DMS153 (cell line): ENCODE results near the gene RALGAPB.
"Not testable (repeated sequence)": the region's sequence is repeated elsewhere in the genome, so short reads cannot be mapped to it uniquely, and the experiment has no call there.

Source experiments
- DNase-seq: peaks from one replicate; lab custom pipeline; 2025; lab: John Stamatoyannopoulos, UW

RALGAPB gene

DNA sequence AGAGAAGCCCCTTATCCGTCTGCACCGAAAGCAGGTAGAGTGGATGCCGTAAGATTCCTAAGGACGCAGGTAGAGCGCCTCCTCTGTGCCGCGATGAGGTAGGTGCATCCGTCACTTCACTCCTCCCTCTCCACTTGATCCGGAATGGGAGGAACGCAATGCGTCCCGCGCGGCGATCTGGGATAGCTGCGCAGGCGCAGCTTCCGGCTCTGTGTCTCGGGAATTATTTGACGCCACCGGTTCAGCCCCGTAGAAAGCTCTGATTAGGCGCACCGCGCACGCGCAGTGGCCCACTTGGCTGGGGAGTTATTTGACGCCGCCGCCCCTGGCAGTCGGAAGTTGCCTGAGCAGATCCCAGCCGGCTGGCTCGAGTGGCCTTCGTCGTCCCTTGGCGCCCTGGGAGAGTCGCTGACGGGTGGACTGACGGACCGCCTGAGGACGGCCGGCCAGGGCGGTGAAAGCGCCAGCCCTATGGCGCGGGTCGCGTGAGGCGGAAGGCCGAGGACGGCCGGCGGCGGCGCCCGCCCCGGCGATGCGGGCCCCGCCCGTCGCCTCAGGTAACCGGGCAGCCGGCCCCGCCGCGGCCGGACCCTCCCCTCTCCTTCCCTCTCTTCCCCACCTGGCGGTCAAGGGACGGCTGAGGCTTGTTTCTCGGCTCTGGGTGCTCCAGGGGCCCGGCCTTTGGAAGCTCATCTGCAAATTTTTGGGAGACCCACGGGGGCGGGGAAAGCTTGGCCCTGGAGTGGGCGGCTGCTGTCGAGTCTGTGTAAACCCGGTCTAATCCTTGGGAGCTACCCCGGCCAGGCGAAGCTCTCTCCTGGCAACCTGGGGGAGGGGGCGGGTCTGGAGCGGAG, at the start of gene RALGAPB:
TSS of gene RALGAPB (plus strand) at position 331 of the 854 bp plus-strand sequence. CDS start 15,590 bp downstream, outside the sequence.
- DNase-seq, result peak; percentile 99

DNA sequence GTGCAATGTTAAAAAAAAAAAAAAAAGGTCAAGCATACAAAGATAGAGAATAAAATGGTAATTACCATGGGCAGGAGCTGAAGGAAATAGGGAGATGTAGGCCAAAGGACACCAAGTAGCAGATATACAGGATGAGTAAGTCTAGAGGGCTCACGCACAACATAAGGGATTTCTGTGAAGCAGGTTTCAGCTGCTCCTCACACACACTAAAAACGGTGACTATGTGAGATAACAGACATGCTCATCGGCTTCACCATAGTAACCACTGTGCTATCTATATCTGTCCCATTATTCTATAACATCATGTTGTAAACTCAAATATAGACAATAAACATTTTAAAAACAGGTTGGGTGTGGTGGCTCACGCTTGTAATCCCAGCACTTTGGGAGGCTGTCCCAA, 49.1 kb upstream of the RALGAPB start:
- DNase-seq, result no peak

DNA sequence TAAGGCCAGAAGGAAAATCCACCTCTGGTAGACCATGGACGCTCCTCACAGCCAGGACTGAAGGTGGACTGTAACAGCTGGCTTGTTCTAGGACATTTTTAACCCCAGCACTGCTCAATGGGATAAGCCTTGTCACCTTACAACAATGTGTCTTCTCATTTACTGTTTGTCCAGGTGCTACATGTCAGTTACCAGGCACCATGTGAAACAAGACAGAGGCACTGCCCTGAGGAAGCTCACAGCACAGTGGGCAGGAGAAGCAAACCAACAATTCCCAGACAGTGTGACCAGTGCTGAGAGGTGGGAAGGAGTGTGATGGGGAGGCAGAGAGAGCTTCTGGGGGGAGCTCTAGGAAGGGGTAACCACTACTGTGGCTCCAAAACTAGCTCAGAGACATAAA, 48.2 kb upstream of the RALGAPB start:
- DNase-seq, result no peak

DNA sequence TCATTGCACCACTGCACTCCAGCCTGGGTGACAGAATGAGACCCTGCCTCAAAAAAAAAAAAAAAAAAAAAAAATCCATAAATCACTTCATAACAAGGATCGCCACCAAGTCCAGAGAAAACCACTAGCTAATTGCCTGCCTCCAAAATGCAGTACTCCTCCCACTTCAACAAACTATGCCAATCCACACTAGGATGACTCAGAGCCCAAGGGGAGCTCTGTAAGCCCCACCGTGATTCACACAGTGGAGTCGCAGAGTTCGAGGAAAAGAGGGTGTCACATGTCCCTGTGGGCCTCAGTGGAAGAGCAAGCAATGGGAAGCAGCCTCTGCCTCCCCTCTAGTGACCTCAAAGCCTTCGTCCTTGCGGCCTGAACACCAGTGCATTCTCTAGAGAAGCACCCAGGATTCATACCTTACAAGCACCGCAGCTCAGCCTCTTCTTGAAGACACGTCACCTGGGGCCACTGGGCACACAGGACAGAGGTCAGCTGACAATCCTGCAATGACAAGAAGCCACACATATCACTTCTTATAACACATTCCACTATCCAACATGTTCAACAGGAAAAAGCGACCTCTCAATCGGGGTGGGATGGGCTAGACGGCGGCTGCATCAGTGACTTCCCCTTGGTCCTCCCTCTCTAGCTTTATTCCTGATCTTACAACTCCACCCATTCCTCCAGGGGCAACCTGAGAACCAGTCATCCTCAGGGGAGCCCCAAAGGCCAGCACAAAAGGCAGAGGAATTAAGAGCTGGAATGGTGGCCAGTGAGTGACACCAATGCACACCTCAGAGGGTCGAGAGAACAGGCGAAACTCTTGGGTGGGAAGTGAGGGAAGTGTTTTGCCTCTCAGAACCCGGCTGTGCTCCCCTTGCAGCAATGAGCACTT, 46.4 kb upstream of the RALGAPB start:
- no peak for DNase-seq

DNA sequence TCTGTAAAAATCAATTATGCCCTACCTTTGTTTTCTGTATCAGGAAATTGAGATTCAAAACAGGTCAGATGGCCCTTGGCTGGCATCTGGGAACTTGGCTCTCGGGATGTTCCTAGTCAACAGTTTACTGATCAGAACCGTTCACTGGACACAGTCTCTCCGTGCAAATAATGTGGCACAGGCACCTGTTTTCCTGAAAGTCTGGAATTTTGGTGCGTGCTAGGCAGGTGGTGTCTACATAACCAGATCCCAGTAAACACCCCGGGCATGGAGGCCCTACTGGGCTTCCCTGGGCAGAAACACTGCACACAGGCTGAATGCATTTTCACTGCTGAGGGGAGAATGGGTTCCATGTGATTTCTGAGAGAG, 45.0 kb upstream of the RALGAPB start:
- DNase-seq, result no peak

DNA sequence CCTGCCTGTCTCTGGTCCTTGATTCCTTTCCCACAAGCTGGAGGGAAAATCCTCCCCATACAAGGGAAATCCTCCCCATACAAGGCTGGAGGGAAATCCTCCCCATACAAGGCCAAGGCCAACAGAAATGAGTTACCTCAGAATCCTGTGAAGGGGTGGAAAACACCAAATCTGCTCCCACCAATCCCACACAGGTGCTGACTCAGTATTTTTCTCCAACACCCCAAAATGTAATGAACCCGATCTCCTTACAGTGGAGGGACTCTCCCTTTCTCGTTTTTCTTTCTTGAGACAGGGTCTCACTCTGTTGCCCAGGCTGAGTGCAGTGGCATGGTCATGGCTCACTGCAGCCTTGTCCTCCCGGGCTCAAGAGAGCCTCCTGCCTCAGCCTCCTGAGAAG, 43.8 kb upstream of the RALGAPB start:
- no peak for DNase-seq

DNA sequence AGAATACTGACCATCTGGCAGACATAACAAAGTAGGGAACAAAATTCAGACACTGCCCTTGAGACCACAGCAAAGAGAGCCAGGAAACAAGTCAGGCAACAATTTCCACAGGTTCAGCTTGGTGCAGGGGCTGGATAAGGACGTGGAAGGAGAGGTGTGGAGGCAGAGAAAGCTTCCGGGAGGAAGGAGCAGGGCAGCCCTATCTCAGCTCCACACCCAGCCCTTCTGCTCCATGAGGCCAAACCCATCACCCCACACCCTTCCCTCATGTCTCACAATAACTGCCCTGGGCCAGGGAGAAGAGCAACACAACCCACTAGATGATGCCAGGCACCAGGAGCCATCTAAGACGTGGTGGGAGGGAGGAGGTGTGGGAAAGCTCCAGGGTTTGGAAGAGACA, 43.3 kb upstream of the RALGAPB start:
- DNase-seq, result no peak

DNA sequence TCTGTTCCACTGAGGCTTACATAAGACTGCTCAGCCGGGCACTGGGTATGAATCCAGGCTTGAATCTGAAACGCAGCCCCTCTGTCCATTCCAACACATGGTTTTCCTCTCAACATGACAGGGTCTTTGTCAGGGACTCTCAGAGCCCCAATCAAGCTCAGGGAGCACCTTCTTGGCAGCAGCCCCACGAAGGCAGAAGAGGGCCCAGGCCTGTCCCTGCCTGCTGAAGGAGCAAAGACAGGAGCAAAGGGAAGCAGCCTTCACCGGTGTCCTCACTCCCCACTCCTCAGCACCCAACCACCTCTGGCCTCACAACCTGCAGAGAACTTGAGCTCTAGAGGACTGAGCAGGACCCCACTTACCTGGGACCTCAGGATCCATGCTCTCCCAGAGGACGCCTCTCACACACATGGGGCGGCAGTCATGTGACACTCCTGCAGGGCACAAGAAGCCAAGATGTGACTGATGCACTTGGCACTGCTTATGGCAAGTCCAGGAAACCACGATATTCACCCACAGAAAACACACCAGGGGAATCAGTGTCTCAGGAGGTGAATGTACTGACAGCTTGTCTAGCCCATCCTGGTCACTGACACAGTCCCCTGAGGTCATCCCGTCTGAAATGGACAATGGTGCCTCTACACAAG, 41.8 kb upstream of the RALGAPB start:
- no peak for DNase-seq

DNA sequence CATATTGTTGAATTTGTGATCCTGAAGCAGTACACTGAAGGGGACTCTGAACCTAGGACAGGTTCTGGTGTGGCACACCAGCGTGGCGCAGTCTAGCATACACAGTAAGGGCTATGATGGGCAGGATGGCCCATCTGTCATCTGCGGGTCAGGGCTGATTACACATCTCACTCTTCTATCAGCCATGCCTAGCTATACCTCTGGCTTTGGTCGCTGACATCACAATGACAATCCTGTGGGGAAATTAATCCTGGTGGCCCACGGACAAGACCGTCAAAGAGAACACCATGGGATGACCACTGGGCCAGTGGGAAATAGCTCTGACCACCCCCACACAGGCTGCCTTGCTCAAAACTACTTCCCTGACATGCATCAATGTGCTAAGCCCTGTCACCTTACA, 40.4 kb upstream of the RALGAPB start:
- no peak for DNase-seq

DNA sequence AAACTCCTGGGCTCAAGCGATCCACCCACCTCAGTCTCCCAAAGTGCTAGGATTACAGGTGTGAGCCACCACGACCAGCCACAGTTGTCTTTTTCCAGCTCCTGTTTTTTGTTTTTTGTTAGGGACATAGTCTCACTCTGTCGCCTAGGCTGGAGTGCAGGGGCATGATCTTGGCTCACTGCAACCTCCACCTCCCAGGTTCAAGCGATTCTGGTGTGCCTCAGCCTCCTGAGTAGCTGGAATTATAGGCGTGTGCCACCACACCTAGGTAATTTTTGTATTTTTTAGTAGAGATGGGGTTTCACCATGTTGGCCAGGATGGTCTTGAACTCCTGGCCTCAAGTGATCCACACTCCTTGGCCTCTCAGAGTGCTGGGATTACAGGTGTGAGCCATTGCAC, 39.8 kb upstream of the RALGAPB start:
- not testable (repeated sequence) for DNase-seq

DNA sequence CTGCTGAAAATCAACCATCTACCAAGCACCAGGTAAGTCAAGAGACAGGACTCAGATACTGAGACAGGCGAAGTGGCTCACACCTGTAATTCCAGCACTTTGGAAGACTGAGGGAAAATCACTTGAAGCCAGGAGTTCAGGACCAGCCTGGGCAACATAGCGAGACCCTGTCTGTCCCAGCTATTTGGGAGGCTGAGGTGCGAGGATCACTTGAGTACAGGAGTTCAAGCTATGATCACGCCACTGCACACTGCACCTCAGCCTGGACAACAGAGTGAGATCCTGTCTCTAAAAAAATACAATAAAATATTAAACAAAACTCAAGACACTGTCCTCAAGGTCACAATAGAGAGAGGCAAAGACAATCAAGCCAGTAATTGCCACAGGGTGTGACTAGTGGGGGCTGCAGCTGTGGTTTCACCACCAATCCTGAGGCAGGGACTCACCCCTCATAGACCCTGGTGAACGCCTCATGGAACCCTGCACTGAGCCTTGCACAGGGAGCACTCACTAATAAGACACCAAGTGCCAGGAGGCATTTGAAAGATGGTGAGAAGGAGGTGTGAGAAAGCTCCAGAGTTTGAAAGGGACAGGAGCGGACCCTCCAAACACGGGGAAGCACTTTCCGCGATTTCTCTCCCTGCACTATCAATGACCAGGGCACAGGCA, 39.2 kb upstream of the RALGAPB start:
- no peak for DNase-seq

DNA sequence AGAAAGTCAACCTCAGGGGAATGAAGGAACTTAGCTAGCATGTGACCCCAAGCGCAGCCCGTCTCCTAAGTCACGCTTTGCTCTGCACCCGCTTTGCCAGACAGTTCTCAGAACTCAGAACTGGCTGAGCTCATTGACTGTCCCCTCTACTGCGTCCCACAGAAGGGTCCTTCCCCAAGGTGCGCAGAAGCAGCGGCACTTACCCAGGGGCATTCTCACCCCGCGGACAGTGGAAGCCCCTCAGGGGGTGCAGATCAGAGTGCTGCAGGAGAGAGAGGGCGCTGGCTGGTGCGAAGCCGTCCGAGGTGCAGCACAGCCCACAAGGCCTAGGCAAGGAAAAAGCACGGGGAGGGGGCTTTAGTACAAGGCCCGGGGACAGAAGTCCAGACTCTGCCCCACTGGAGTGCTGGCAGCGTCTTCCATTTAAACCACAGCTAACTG, 38.3 kb upstream of the RALGAPB start:
- no peak for DNase-seq

DNA sequence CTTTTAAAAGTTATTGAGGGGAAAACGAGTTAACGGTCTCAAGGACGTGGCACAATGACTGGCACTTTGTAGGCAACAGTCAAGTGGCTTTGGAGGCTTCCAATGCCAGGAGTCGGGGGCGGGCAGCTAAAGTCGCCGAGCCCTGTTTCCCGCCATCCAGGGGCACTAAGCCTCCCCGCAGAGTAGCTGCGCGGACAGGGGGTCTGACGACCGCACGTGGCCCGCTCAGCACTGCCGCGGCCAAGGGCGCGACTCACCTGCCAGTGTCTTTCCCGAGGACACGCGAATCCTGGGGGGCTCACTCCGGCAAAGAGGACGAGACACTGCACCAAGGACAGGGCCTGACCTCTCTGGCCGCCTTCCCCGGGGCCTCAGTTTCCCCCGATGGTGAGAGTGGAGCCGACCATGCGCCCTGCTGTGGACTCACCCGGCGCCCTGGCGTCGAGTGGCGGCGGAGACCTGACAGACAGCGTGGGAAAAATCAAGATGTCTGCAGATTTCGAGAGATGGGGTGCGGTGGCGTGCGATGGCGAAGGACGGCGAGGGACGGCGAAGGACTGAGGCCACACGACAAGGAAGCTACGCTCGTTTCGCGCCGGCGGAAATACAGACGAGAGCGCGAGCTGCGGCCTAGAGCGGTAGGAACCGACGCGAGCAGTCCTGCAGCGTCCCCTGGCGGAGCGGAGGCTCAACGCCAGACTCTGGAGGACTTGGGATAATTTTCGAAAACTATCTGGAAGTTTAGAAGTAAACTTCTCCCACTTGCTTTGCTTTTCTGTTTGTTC, 37.7 kb upstream of the RALGAPB start, which contains the start of gene SNHG17:
TSS of gene SNHG17 (minus strand) at position 559 of the 785 bp plus-strand sequence.
- peak; percentile 87 for DNase-seq

DNA sequence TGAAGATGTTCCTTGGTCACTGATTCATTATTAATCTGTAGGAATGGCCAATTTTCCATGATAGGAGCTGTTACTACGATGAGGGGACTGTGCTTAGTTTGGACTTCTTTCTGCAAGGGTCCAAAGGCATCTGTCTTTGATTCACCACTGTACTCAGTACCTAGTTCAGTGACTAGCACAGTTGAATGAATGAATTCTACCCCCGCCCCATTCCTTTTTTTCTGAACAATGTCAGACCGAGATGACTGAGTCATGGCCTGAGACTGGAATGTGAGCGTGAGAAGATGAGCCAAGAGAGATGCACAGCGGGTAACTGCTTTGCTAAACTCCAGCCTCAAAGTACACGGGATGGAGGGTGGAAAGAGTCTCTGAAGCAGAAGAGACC, 37.1 kb upstream of the RALGAPB start:
- DNase-seq, result no peak

DNA sequence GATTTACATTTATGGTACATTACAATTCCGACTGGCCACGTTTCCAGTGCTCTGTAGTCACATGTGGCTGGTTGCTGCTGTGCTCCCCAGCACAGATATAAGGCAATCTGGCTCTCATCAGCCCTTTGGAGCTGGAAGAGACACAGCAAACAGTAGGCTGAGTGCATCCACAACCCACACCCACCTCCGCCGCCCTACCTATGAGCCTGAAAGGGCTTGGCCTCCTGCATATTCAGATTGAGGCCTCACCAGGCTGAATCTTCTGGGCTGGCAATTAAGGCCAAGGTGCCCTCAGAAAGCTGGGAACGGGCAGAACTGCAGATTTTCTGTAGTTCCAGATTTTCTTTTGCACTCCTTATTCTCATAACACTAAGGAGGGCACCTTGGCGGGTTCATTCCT, 34.8 kb upstream of the RALGAPB start:
- DNase-seq, result no peak

DNA sequence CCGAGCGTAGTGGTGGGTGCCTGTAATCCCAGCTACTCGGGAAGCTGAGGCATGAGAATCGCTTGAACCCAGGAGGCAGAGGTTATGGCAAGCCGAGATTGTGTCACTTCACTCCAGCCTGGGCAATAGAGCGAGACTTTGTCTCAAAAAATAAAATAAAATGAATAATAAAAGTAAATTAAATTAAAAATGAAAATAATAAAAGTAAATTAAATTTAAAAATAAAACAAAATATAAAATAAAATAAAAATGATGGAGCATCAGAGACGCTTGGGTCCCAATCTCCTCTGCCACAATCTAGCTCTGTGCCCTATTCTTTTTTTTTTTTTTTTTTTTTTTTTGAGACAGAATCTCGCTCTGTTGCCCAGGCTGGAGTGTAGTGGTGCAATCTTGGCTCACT, 31.5 kb upstream of the RALGAPB start:
- not testable (repeated sequence) for DNase-seq

DNA sequence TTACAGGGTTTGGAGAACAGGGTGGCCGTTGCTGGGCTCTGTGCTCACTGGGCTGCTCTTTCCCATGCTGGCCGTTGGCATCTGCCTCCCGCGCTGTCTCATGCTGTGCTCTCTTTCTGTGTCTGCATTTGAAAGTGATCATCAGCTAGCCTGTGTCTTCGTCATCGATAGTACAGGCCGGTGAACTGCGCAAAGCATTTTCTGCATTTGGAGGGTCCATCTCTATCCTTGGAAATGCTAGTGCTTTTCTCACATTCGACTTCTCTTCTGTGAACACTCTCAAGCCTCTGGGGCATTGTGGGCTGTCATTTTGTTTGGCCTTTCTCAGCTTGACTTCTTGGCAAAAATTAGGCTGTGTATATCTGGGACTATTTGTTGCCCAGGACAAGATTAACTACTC, 30.7 kb upstream of the RALGAPB start:
- DNase-seq, result no peak

DNA sequence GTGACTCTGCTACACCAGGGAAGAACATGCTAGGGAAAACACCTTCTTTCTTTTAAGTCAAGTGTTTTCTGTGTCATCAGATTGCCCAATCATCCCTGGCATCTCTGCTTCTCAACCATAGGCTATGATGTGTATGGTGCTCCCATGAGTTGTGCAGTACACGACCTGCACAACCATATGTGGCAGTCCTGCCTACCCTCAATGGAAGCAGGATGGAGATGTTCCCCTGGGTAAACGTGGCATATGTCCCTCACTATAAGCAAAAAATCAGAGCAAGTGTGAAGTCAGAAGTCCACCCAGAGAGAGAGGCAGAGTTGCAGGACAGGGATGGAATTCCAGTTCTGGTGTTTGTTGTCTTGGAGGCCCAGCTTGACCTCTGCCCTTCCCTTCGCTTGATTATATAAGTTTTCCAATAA, 27.3 kb upstream of the RALGAPB start:
- no peak for DNase-seq

DNA sequence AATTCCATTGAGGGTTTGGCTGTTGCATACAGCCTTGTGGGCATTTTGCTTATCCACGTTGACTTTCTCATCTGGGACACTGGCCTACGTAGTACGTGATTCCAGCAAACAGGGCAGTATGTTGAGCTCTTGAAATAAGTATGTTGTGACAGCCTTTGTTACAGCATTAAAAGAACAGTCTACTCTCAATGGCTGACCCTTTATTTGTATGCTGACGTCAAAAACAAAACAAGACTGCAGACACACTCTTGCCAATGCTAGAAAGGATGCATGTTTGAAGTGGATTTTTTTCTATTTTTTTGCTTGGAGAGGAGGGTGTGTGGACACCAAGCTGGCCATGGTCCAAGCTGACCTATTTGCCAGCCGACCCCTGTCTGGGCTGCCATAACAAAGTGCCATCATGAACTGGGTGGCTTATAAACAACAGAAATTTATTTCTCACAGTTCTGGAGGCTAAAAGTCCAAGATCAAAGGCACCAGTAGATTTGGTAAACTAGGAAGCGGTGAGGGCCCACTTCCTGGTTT, 26.7 kb upstream of the RALGAPB start:
- no peak for DNase-seq

DNA sequence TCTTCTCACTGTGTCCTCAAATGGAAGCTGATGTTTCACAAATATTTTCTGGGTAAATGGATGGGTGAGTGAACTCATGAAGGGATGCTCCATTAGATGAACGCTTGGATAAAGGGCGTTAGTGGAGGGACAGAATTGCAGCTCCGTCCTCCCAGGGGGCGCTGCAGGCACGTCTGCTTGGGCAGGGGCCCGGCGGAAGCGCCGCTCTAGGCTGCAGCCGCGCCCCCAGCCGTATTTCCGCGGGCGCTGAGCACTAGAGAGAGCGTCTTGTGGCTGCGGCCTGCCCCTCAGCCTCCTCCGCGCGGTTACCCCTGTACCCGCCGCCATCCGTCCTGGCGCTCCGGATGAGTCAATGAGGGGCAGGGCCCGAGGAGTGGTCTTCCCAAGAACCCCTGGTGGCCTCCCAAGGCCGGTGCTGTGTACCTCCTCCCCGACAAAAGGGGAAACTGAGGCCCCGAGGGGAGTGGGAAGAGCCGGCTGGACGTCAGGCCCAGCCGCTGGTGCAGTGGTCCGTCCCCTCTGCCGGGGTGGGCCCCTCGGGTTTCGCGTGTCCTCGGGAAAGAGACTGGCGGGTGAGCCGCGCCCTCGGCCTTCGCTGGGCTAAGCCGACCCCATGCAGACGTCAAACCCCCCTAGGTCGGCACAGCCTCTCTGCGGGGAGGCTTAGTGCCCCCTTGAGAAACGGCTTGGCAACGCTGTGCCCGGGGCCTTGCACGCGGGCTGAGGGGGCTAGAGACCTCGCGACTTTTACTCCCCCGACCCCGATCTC, 26.0 kb upstream of the RALGAPB start:
- peak; percentile 74 for DNase-seq
